ENCODE data around the gene COL9A1. TPM values are rescaled to one million over a fixed set of nuclear protein-coding genes. Genes with fewer than 3 reads are reported as not detected.

Gene COL9A1
- total RNA-seq, 1 experiment from 2014 or later = 7.8 TPM

GRCh38 chr6:70272071-70272470 is 30.8 kb downstream of the COL9A1 start:
- Histone ChIP-seq H3T11ph (ENCODE audit: low read length) (no peak overlapping the region), H3K4ac (ENCODE audit: low read depth, low read length) (no peak overlapping the region), H3K23ac (ENCODE audit: insufficient read length, low read depth, low read length) (no peak overlapping the region), H2BK5ac (ENCODE audit: insufficient read length, low read length) (no peak overlapping the region), H3K27me3 (ENCODE audit: insufficient read depth, low read length) (no peaks in the 10 kb centered on the region), H4K91ac (ENCODE audit: insufficient read length, low read depth, low read length) (no peak overlapping the region), H2BK120ac (ENCODE audit: low read depth, low read length, poor library complexity, severe bottlenecking) (no peak overlapping the region), H3K27ac (ENCODE audit: insufficient read length, low read depth, low read length) (no peak overlapping the region), H3K9me3 (ENCODE audit: control insufficient read depth, low read depth, low read length) (no peaks in the 10 kb centered on the region), H3K4me2 (ENCODE audit: insufficient read depth, insufficient read length, low read length) (no peak overlapping the region), H2BK15ac (ENCODE audit: low read depth, low read length) (no peak overlapping the region), H2AFZ (ENCODE audit: low read length) (no peak overlapping the region), H3K79me2 (ENCODE audit: insufficient read depth, low read length) (no peaks in the 10 kb centered on the region), H3K56ac (ENCODE audit: insufficient read length, low read depth, low read length) (no peak overlapping the region), H3K4me1 (ENCODE audit: insufficient read depth, low read length) (no peaks in the 10 kb centered on the region), H4K5ac (ENCODE audit: insufficient read length, low read depth, low read length) (no peak overlapping the region), H3K79me1 (ENCODE audit: insufficient read depth, low read depth, low read length, poor library complexity, severe bottlenecking) (no peaks in the 10 kb centered on the region), H3K23me2 (ENCODE audit: insufficient read length, low read depth, low read length, poor library complexity, severe bottlenecking) (no peaks in the 10 kb centered on the region), H4K20me1 (ENCODE audit: control insufficient read depth, insufficient read depth, insufficient read length) (no peaks in the 10 kb centered on the region), H2AK5ac (ENCODE audit: insufficient read length, low read length) (no peak overlapping the region), H2BK20ac (ENCODE audit: low read depth, low read length, poor library complexity, severe bottlenecking) (no peak overlapping the region), H3K14ac (ENCODE audit: insufficient read depth, low read length) (no peak overlapping the region), H3K18ac (ENCODE audit: insufficient read length, low read depth, low read length) (no peak overlapping the region), H3K9ac (ENCODE audit: extremely low read depth, insufficient read length, low read length) (no peak overlapping the region), H4K8ac (replicated peaks; ENCODE audit: insufficient read length, low read depth, low read length) (no peak overlapping the region), H2BK12ac (ENCODE audit: insufficient read length, low read depth, low read length) (no peak overlapping the region)
- DNase-seq = no peak
- Mint-ChIP-seq H3K4me3 (no peak overlapping the region), H3K27me3 (ENCODE audit: low read depth) (no peaks in the 10 kb centered on the region), H3K9me3 (no peaks in the 10 kb centered on the region), H3K27ac (no peak overlapping the region), H3K4me1 (peaks cover 6 to 10% of the 10 kb centered on the region in 2 experiments; a peak in 3 of 4 replicates), H3K36me3 (ENCODE audit: insufficient read depth in 1 of 3, low read depth in 3 of 3) (peaks cover 0 to 8% (median 4%) of the 10 kb centered on the region in 3 experiments; a peak in 3 of 7 replicates)
- WGBS (ENCODE audit: extremely low coverage, insufficient read length, low lambda C conversion rate) = no CpG with 5 or more reads among the region's 2 CpGs
- no peak for TF ChIP-seq CTCF (conservative IDR thresholded peaks at IDR 0.05)

Data from H9 (cell line).